H1 (cell line): ENCODE data around the gene PRR5L. TPM values are rescaled to one million over a fixed set of nuclear protein-coding genes. Genes with fewer than 3 reads are reported as not detected.

Experiments
- CTCF ChIA-PET: fragments of 300-600 bp; sonication (Branson Sonifier 250); formaldehyde crosslinking; loops from one replicate; lab custom pipeline; 2021; ENCODE audit not compliant: partially characterized antibody; lab: Charles Lee
- POLR2A ChIA-PET: fragments of 300-600 bp; sonication (Branson Sonifier 250); formaldehyde crosslinking; loops from one replicate; lab custom pipeline; 2021; ENCODE audit warnings: inconsistent platforms; ENCODE audit not compliant: partially characterized antibody; lab: Charles Lee
- DNase-seq, 2 experiments: peaks; one replicate each; pipeline versions ENCODE4 v3.0.0 to v3.0.0-alpha.2; 2010 to 2022; ENCODE audit warnings: low spot score in 2 of 2, low read depth in 1 of 2, mixed read lengths in 1 of 2
- FAIRE-seq: peaks from 2 replicates; lab custom pipeline; 2011; peaks lifted over from hg19 to GRCh38; lab: Jason Lieb, UNC
- H2AFZ ChIP-seq: 2 replicates; pipeline ENCODE4 v1.8.1; 2012; ENCODE audit warnings: low read length, inconsistent platforms
- H2AK5ac ChIP-seq: 2 replicates; pipeline ENCODE4 v1.6.1; 2013; ENCODE audit warnings: low read depth, low read length
- H2BK120ac ChIP-seq: replicated peaks from 2 replicates; pipeline ENCODE3; 2013; ENCODE audit warnings: low read depth, low read length, inconsistent platforms
- H2BK12ac ChIP-seq: 2 replicates; pipeline ENCODE4 v1.6.1; 2013; ENCODE audit warnings: low read depth, low read length
- H2BK15ac ChIP-seq: 2 replicates; pipeline ENCODE4 v1.6.1; 2013; ENCODE audit warnings: low read length
- H2BK20ac ChIP-seq: 2 replicates; pipeline ENCODE4 v1.6.1; 2013; ENCODE audit warnings: low read length
- H2BK5ac ChIP-seq: 2 replicates; pipeline ENCODE4 v1.6.1; 2013; ENCODE audit warnings: low read depth, low read length
- H3K14ac ChIP-seq: 2 replicates; pipeline ENCODE4 v1.6.1; 2013; ENCODE audit warnings: inconsistent platforms; ENCODE audit not compliant: insufficient read length
- H3K18ac ChIP-seq: 2 replicates; pipeline ENCODE4 v1.6.1; 2013; ENCODE audit warnings: low read length; ENCODE audit errors: extremely low read depth
- H3K23ac ChIP-seq: 2 replicates; pipeline ENCODE4 v1.6.1; 2013; ENCODE audit warnings: inconsistent platforms; ENCODE audit not compliant: insufficient read length
- H3K23me2 ChIP-seq: 2 replicates; pipeline ENCODE4 v1.6.1; 2013; ENCODE audit warnings: low read depth, low read length
- H3K27ac ChIP-seq: 2 replicates; pipeline ENCODE4 v1.6.1; 2011; ENCODE audit warnings: low read depth, low read length, inconsistent platforms
- H3K27me3 ChIP-seq, 4 experiments: replicated peaks in 1 of 4; 1 replicate in 1 of 4; 2 replicates in 3 of 4; pipeline versions ENCODE4 v1.6.1 to v1.8.1; 2011 to 2013; ENCODE audit warnings: low read length in 3 of 4, mild to moderate bottlenecking in 3 of 4, inconsistent platforms in 2 of 4, mixed read lengths in 2 of 4, moderate library complexity in 1 of 4; ENCODE audit not compliant: control insufficient read depth in 3 of 4, insufficient read depth in 3 of 4; ENCODE audit errors: extremely low read depth in 1 of 4
- H3K36me3 ChIP-seq, 4 experiments: 2 replicates each; pipeline versions ENCODE4 v1.6.1 to v1.8.1; 2011 to 2013; ENCODE audit warnings: mild to moderate bottlenecking in 4 of 4, low read length in 3 of 4, moderate library complexity in 2 of 4, control low read depth in 1 of 4, inconsistent platforms in 1 of 4; ENCODE audit not compliant: insufficient read depth in 4 of 4, control insufficient read depth in 2 of 4
- H3K4ac ChIP-seq: replicated peaks from 2 replicates; pipeline ENCODE3; 2013; ENCODE audit warnings: low read length, low read depth, mixed read lengths, inconsistent platforms; ENCODE audit not compliant: insufficient read length
- H3K4me1 ChIP-seq, 4 experiments: replicated peaks in 1 of 4; 1 replicate in 1 of 4; 2 replicates in 3 of 4; pipeline versions ENCODE4 v1.6.1 to v1.8.1; 2011 to 2013; ENCODE audit warnings: low read length in 3 of 4, inconsistent platforms in 2 of 4, mixed read lengths in 1 of 4; ENCODE audit not compliant: insufficient read depth in 4 of 4, control insufficient read depth in 3 of 4
- H3K4me2 ChIP-seq, 2 experiments: 2 replicates each; pipeline versions ENCODE4 v1.6.1 to v1.8.1; 2011 to 2013; ENCODE audit warnings: low read depth in 2 of 2, low read length in 2 of 2, control low read depth in 1 of 2, inconsistent platforms in 1 of 2, mild to moderate bottlenecking in 1 of 2; ENCODE audit not compliant: insufficient read depth in 1 of 2
- H3K4me3 ChIP-seq, 4 experiments: fragments of 200-600, 300-600 bp in 1 of 4; sonication (generic), shearing (Covaris generic), sonication (Bioruptor Twin) in 1 of 4; 2 replicates each; pipeline versions ENCODE4 v1.5.1 to v1.8.1; 2011 to 2016; ENCODE audit warnings: low read length in 4 of 4, low read depth in 3 of 4, control low read depth in 2 of 4, inconsistent platforms in 2 of 4, mild to moderate bottlenecking in 2 of 4, mixed read lengths in 1 of 4, moderate library complexity in 1 of 4; ENCODE audit not compliant: insufficient read depth in 2 of 4; ENCODE audit errors: extremely low read depth in 1 of 4
- H3K56ac ChIP-seq: replicated peaks from 2 replicates; pipeline ENCODE3; 2013; ENCODE audit warnings: low read depth, mild to moderate bottlenecking, mixed read lengths, low read length, inconsistent platforms; ENCODE audit not compliant: insufficient read length
- H3K79me1 ChIP-seq: 2 replicates; pipeline ENCODE4 v1.6.1; 2013; ENCODE audit warnings: low read depth, low read length, control low read depth
- H3K79me2 ChIP-seq, 2 experiments: 2 replicates each; pipeline versions ENCODE4 v1.6.1 to v1.8.1; 2012 to 2013; ENCODE audit warnings: low read length in 2 of 2, mild to moderate bottlenecking in 2 of 2, inconsistent platforms in 1 of 2; ENCODE audit not compliant: insufficient read depth in 2 of 2, control insufficient read depth in 1 of 2
- H3K9ac ChIP-seq, 4 experiments: replicated peaks in 1 of 4; 1 replicate in 1 of 4; 2 replicates in 3 of 4; pipeline versions ENCODE4 v1.6.1 to v1.8.1; 2011 to 2013; ENCODE audit warnings: low read depth in 3 of 4, low read length in 3 of 4, control low read depth in 2 of 4, mild to moderate bottlenecking in 2 of 4, moderate library complexity in 2 of 4, inconsistent platforms in 1 of 4; ENCODE audit errors: extremely low read depth in 1 of 4
- H3K9me3 ChIP-seq, 2 experiments: 2 replicates each; pipeline versions ENCODE4 v1.6.1 to v1.8.1; 2012 to 2013; ENCODE audit warnings: mild to moderate bottlenecking in 2 of 2, moderate library complexity in 2 of 2, control low read depth in 1 of 2, inconsistent platforms in 1 of 2, low read depth in 1 of 2, low read length in 1 of 2, mixed read lengths in 1 of 2; ENCODE audit not compliant: insufficient read depth in 2 of 2
- H4K20me1 ChIP-seq, 2 experiments: replicated peaks in 1 of 2; 2 replicates each; pipeline versions ENCODE3 to v1.8.1; 2011 to 2013; ENCODE audit warnings: inconsistent platforms in 2 of 2, low read length in 2 of 2, mild to moderate bottlenecking in 1 of 2; ENCODE audit not compliant: insufficient read depth in 2 of 2, control insufficient read depth in 1 of 2
- H4K5ac ChIP-seq: 2 replicates; pipeline ENCODE4 v1.6.1; 2013; ENCODE audit warnings: low read length, low read depth, mixed read lengths, inconsistent platforms; ENCODE audit not compliant: insufficient read length
- H4K8ac ChIP-seq: 2 replicates; pipeline ENCODE4 v1.8.0; 2013; ENCODE audit warnings: mild to moderate bottlenecking, moderate library complexity, low read length, inconsistent platforms; ENCODE audit not compliant: insufficient read depth; ENCODE audit errors: extremely low read depth
- H4K91ac ChIP-seq: replicated peaks from 2 replicates; pipeline ENCODE3; 2013; ENCODE audit warnings: low read length, mixed read lengths, inconsistent platforms; ENCODE audit not compliant: insufficient read length
- BRCA1 ChIP-seq: IDR thresholded peaks from 2 replicates; pipeline ENCODE4 v1.6.1; 2012; ENCODE audit warnings: low read depth, low read length, improper control_type of control experiment
- CBX8 ChIP-seq: fragments of 300-800, 300-1000 bp; sonication (generic); IDR thresholded peaks from 2 replicates; pipeline ENCODE4 v1.7.1; 2016; ENCODE audit warnings: low read depth, low read length, borderline replicate concordance
- EZH2 ChIP-seq: fragments of 200-600 bp; sonication (generic); IDR thresholded peaks from 2 replicates; pipeline ENCODE4 v1.7.1; 2012; ENCODE audit warnings: low read depth, mild to moderate bottlenecking, moderate library complexity, low read length, inconsistent platforms; ENCODE audit not compliant: severe bottlenecking
- WGBS, 2 experiments: shearing (Covaris generic) in 1 of 2; methylation state at CpG; one replicate each; pipeline versions ENCODE4 v1.1.6 to v1.1.7; 2013 to 2015; ENCODE audit warnings: low lambda C conversion rate in 2 of 2, mixed read lengths in 2 of 2, inconsistent platforms in 1 of 2, low coverage in 1 of 2, missing lambda C conversion rate in 1 of 2; ENCODE audit not compliant: insufficient replicate concordance in 2 of 2, insufficient coverage in 1 of 2, insufficient read length in 1 of 2; ENCODE audit errors: extremely low coverage in 1 of 2, missing lambda C conversion rate in 1 of 2; 5-methylcytosine and 5-hydroxymethylcytosine counted together
- polyA plus RNA-seq, 7 experiments: library from polyadenylated mRNA; depleted of rRNA in 3 of 7; stranded (reverse) in 5 of 7; unstranded in 2 of 7; fragments of >200 nt in 5 of 7; fragments of 200-250 nt in 2 of 7; gene quantifications; 1 replicate in 5 of 7; 2 replicates in 1 of 7; 4 replicates in 1 of 7; pipeline versions ENCODE4 v1.2.1 to v1.2.3, GENCODE V29; 2011 to 2013; ENCODE audit warnings: missing spikeins in 2 of 7, mixed read lengths in 2 of 7
- total RNA-seq: library from RNA; stranded (reverse); fragmentation: NEBNext Ultra II Directional; extraction: Animal tissue kit (Norgen Biotek cat#: 25700); gene quantifications from 2 replicates; pipeline ENCODE4 v1.2.1, GENCODE V29; 2021

The PRR5L gene
- total and polyA plus RNA-seq, 2 of the 8 experiments (the other 6 are each of a cell fraction or from before 2014, with no cell fraction given): 6.6 to 10.1 TPM

GRCh38 chr11:36462321-36462720, 166.2 kb downstream of the PRR5L start:
- H3K18ac ChIP-seq: no peak overlapping the region
- no peaks in the 10 kb centered on the region for H3K23me2 ChIP-seq
- CTCF ChIA-PET: interaction anchor here (0.6 to 8.8 kb wide), 6 partner anchors 8 to 86 kb away, joined by 3 to 59 read pairs (median 5); no protein-coding TSS in a partner anchor
- H2BK15ac ChIP-seq: no peak overlapping the region
- no peak overlapping the region for H3K4me2 ChIP-seq
- no peak overlapping the region for H2BK20ac ChIP-seq
- no peak overlapping the region for H3K14ac ChIP-seq
- FAIRE-seq (no peak), DNase-seq (no peak)
- no peak overlapping the region; the same call in 1 of the 2 replicates for H4K8ac ChIP-seq
- no peak overlapping the region for H4K5ac ChIP-seq
- POLR2A ChIA-PET: no interaction called here
- H4K20me1 ChIP-seq: no peaks in the 10 kb centered on the region
- H2AFZ ChIP-seq: no peak overlapping the region
- H3K56ac ChIP-seq: no peak overlapping the region
- no peak overlapping the region for H3K4me3 ChIP-seq
- WGBS, 2 experiments: 83% methylated on average over 14 of the region's 15 CpGs; no CpG with 5 or more reads in 1 of the 2 experiments
- no peak overlapping the region for H4K91ac ChIP-seq
- no peaks in the 10 kb centered on the region for H3K79me2 ChIP-seq
- TF ChIP-seq CBX8: no peak
- TF ChIP-seq BRCA1: no peak
- no peak for TF ChIP-seq EZH2
- H3K9ac ChIP-seq: no peak overlapping the region
- H2BK120ac ChIP-seq: no peak overlapping the region
- 0 out of 8 replicates have a peak, but pooled peaks cover 0 to 2% (median 0%) of the 10 kb centered on the region in 4 experiments for H3K36me3 ChIP-seq
- H3K27ac ChIP-seq: no peak overlapping the region
- H2BK12ac ChIP-seq: no peak overlapping the region
- no peaks in the 10 kb centered on the region for H3K27me3 ChIP-seq
- no peaks in the 10 kb centered on the region for H3K79me1 ChIP-seq
- no peak overlapping the region for H3K23ac ChIP-seq
- H2AK5ac ChIP-seq: no peak overlapping the region
- no peak overlapping the region for H3K4ac ChIP-seq
- no peaks in the 10 kb centered on the region for H3K9me3 ChIP-seq
- peaks cover 0 to 11% (median 2%) of the 10 kb centered on the region in 4 experiments; a peak in 5 of 7 replicates for H3K4me1 ChIP-seq
- H2BK5ac ChIP-seq: no peak overlapping the region
